K562 (cell line): Measurements from ENCODE around the gene FXYD4. TPM values are rescaled to one million over a fixed set of nuclear protein-coding genes. Genes with fewer than 3 reads are reported as not detected.

Source experiments
- ARID2 ChIP-seq: fragments of 450-650 bp; IDR thresholded peaks from 2 replicates; pipeline ENCODE4 v1.6.1; 2017; ENCODE audit warnings: antibody characterized with exemption, mild to moderate bottlenecking
- CHD2 ChIP-seq: IDR thresholded peaks from 2 replicates; pipeline ENCODE4 v1.6.1; 2011; ENCODE audit warnings: low read depth, low read length
- ELF4 ChIP-seq: fragments of 450-650 bp; formaldehyde crosslinking; IDR thresholded peaks from 2 replicates; pipeline ENCODE4 v1.4.0; 2022; ENCODE audit warnings: missing genetic modification characterization
- ELK3 ChIP-seq: fragments of 450-650 bp; formaldehyde crosslinking; IDR thresholded peaks from 2 replicates; pipeline ENCODE4 v1.4.0; 2020; ENCODE audit warnings: mild to moderate bottlenecking
- FOXK1 ChIP-seq: sonication (generic); formaldehyde crosslinking; IDR thresholded peaks from 2 replicates; pipeline ENCODE4 v1.8.0; 2022; ENCODE audit warnings: missing genetic modification reagents, mild to moderate bottlenecking, borderline replicate concordance
- JUND ChIP-seq, 2 experiments: IDR thresholded peaks; 2 replicates in 1 of 2; 3 replicates in 1 of 2; pipeline ENCODE4 v1.6.1; 2011; ENCODE audit warnings: borderline replicate concordance in 2 of 2, low read depth in 2 of 2, low read length in 2 of 2, improper control_type of control experiment in 1 of 2, missing biosample characterization in 1 of 2, missing genetic modification characterization in 1 of 2, missing genetic modification reagents in 1 of 2
- KHSRP ChIP-seq: fragments of 450-650 bp; IDR thresholded peaks from 2 replicates; pipeline ENCODE4 v1.6.1; 2017
- MAX ChIP-seq: sonication (generic); formaldehyde crosslinking; IDR thresholded peaks from 2 replicates; pipeline ENCODE4 v1.9.0; 2022; ENCODE audit warnings: mild to moderate bottlenecking, missing genetic modification reagents
- NR3C1 ChIP-seq: sonication (generic); formaldehyde crosslinking; IDR thresholded peaks from 2 replicates; pipeline ENCODE4 v1.8.1; 2022; ENCODE audit warnings: missing genetic modification reagents
- POLR2B ChIP-seq: fragments of 450-650 bp; IDR thresholded peaks from 2 replicates; pipeline ENCODE4 v1.6.1; 2018; ENCODE audit warnings: low read depth; ENCODE audit not compliant: partially characterized antibody
- PRPF4 ChIP-seq: fragments of 200-400 bp; formaldehyde crosslinking; IDR thresholded peaks from one replicate; pipeline ENCODE4 v1.6.1; 2017; ENCODE audit warnings: low read length, low read depth, mild to moderate bottlenecking; ENCODE audit not compliant: insufficient read depth, poor library complexity, severe bottlenecking
- RBM14 ChIP-seq: fragments of 200-400 bp; formaldehyde crosslinking; IDR thresholded peaks from 2 replicates; pipeline ENCODE4 v1.6.1; 2018; ENCODE audit warnings: low read depth, mild to moderate bottlenecking, low read length, moderate library complexity, borderline replicate concordance; ENCODE audit not compliant: insufficient read depth
- RUNX1 ChIP-seq: sonication (generic); IDR thresholded peaks from 2 replicates; pipeline ENCODE4 v1.6.1; 2016; ENCODE audit warnings: antibody characterized with exemption, low read depth
- SNRNP70 ChIP-seq: fragments of 200-400 bp; formaldehyde crosslinking; optimal IDR thresholded peaks from 2 replicates; pipeline ENCODE3; 2017; ENCODE audit warnings: low read depth, low read length
- SP2 ChIP-seq: IDR thresholded peaks from 2 replicates; pipeline ENCODE4 v1.6.1; 2011; ENCODE audit warnings: mild to moderate bottlenecking, low read depth, low read length, moderate library complexity; ENCODE audit not compliant: poor library complexity, severe bottlenecking; ENCODE audit errors: extremely low read depth
- ZC3H8 ChIP-seq: fragments of 450-650 bp; IDR thresholded peaks from 2 replicates; pipeline ENCODE4 v1.6.1; 2017
- ZFP30 ChIP-seq: fragments of 250-450 bp; sonication (Bioruptor Pico); IDR thresholded peaks from 2 replicates; pipeline ENCODE4 v1.8.0; 2022; ENCODE audit warnings: moderate library complexity, mild to moderate bottlenecking, inconsistent platforms, borderline replicate concordance
- ZFPM2 ChIP-seq: fragments of 250-450 bp; sonication (Bioruptor Pico); IDR thresholded peaks from 2 replicates; pipeline ENCODE4 v1.5.1; 2022; ENCODE audit warnings: mild to moderate bottlenecking
- ZNF121 ChIP-seq: sonication (generic); formaldehyde crosslinking; conservative IDR thresholded peaks from 2 replicates; pipeline ENCODE4 v1.8.0; 2022; ENCODE audit warnings: missing genetic modification reagents
- ZNF449 ChIP-seq: fragments of 250-450 bp; sonication (Bioruptor Pico); IDR thresholded peaks from 2 replicates; pipeline ENCODE4 v1.8.0; 2022; ENCODE audit warnings: moderate library complexity, mild to moderate bottlenecking, inconsistent platforms
- ZNF507 ChIP-seq: conservative IDR thresholded peaks from 2 replicates; pipeline ENCODE4 v1.6.1; 2017; ENCODE audit warnings: missing genetic modification characterization, missing compliant biosample characterization
- ZNF644 ChIP-seq: fragments of 200-800 bp; sonication (Bioruptor generic); IDR thresholded peaks from 2 replicates; pipeline ENCODE4 v1.6.1; 2016; ENCODE audit warnings: low read depth, missing genetic modification characterization, missing compliant biosample characterization
- ZNF655 ChIP-seq: fragments of 250-450 bp; sonication (Bioruptor Pico); IDR thresholded peaks from 2 replicates; pipeline ENCODE4 v1.5.0; 2021
- polyA plus RNA-seq, 8 experiments: library from polyadenylated mRNA; depleted of rRNA in 4 of 8; stranded (reverse) in 5 of 8; unstranded in 3 of 8; fragments of >200 nt; fragmentation: Nextera tagmentation in 2 of 8; fragmentation: Illumina TruSeq in 1 of 8; extraction: Ambion mirVana in 2 of 8; extraction: Trizol in 1 of 8; gene quantifications; 2 replicates each; pipeline versions ENCODE4 v1.2.1 to v1.2.3, GENCODE V29; 2011 to 2014; ENCODE audit warnings: inconsistent platforms in 1 of 8, missing spikeins in 1 of 8
- total RNA-seq, 7 experiments: library from RNA; depleted of rRNA in 6 of 7; stranded (reverse); fragments of >200 nt in 6 of 7; fragmentation: Illumina TruSeq in 2 of 7; extraction: Trizol in 2 of 7; gene quantifications; 2 replicates each; pipeline versions ENCODE4 v1.2.1 to v1.2.3, GENCODE V29; 2011 to 2021; ENCODE audit warnings: low replicate concordance in 1 of 7

The FXYD4 gene
- total and polyA plus RNA-seq, 9 of the 15 experiments (the other 6 are each of a cell fraction or from before 2014, with no cell fraction given) = not detected

GRCh38 chr10:43396061-43396927 lies 24.9 kb downstream of the FXYD4 start (continued):
- TF ChIP-seq PRPF4 = peak; percentile 78
- TF ChIP-seq SNRNP70 = no peak
- TF ChIP-seq ZNF507 = no peak
- no peak for TF ChIP-seq KHSRP
- peak; percentile 90; the same call in 1 of the 2 replicates for TF ChIP-seq RBM14
- TF ChIP-seq JUND (IDR thresholded peaks at IDR 0.05; ENCODE audit: borderline replicate concordance, low read depth, low read length) = no peak
- TF ChIP-seq JUND (tag; IDR thresholded peaks at IDR 0.05; ENCODE audit: borderline replicate concordance, low read depth, low read length) = no peak
- TF ChIP-seq ZNF121 (CRISPR knock-in tag) = 0 out of 2 replicates have a peak, but pooled peaks have one; percentile 5
- peak; percentile 74; the same call in 1 of the 2 replicates for TF ChIP-seq RUNX1
- TF ChIP-seq FOXK1 (CRISPR knock-in tag) = 0 out of 2 replicates have a peak, but pooled peaks have one; percentile 77
- no peak for TF ChIP-seq ZC3H8
- peak; percentile 1 for TF ChIP-seq CHD2
- TF ChIP-seq ZFP30 (CRISPR knock-in tag) = no peak
- no peak for TF ChIP-seq ELF4 (CRISPR knock-in tag)
- peak; percentile 60 for TF ChIP-seq POLR2B
- TF ChIP-seq ARID2 = no peak
- no peak for TF ChIP-seq SP2
- TF ChIP-seq NR3C1 (CRISPR knock-in tag) = peak; percentile 88; the same call in 1 of the 2 replicates
- TF ChIP-seq ZNF644 (tag) = no peak
- no peak for TF ChIP-seq ZNF655
- peak; percentile 72 for TF ChIP-seq MAX (CRISPR knock-in tag)
- TF ChIP-seq ZFPM2 (CRISPR knock-in tag) = no peak
- no peak for TF ChIP-seq ELK3 (CRISPR knock-in tag)
- TF ChIP-seq ZNF449 (CRISPR knock-in tag) = no peak
